ENCODE data around the gene ENO4. TPM values are rescaled to one million over a fixed set of nuclear protein-coding genes. Genes with fewer than 3 reads are reported as not detected.

The ENO4 gene
- total and polyA plus RNA-seq, 3 donors from 2014 or later: 1.8 to 9.8 (median 5.6) TPM

- intact Hi-C loops (cut with DNase I; ENCODE audit: low total_unique reads): no loop called here
- peak; percentile 30 for DNase-seq
- Histone ChIP-seq H3K36me3 (ENCODE audit: low read depth, missing control alignments) (no peaks in the 10 kb centered on the region), H3K4me1 (peaks cover 12% of the 10 kb centered on the region), H3K27me3 (no peaks in the 10 kb centered on the region), H3K4me3 (peak overlapping the region; percentile 73 to 74), H3K27ac (peak overlapping the region; percentile 48 to 60), H3K9me3 (no peaks in the 10 kb centered on the region)
- WGBS, 2 donors: 1% methylated on average over 20 to 23 of the region's 23 CpGs
- TF ChIP-seq CTCF (IDR thresholded peaks at IDR 0.05) (no peak), POLR2A (IDR thresholded peaks at IDR 0.05) (no peak)
These were observed 403 bp upstream of the ENO4 start for GRCh38 chr10:116848944-116849247.

- no peaks in the 10 kb centered on the region for H3K9me3 ChIP-seq
- intact Hi-C loops (cut with DNase I; ENCODE audit: low total_unique reads): no loop called here
- H3K4me3 ChIP-seq: peak overlapping the region; percentile 73 to 74
- H3K27me3 ChIP-seq: no peaks in the 10 kb centered on the region
- peaks cover 12% of the 10 kb centered on the region for H3K4me1 ChIP-seq
- H3K27ac ChIP-seq: peak overlapping the region; percentile 48 to 60
- H3K36me3 ChIP-seq (ENCODE audit: low read depth, missing control alignments): no peaks in the 10 kb centered on the region
- TF ChIP-seq CTCF (IDR thresholded peaks at IDR 0.05) (no peak), POLR2A (IDR thresholded peaks at IDR 0.05) (no peak)
- no peak for DNase-seq
- WGBS, 2 donors: 20 to 31% methylated on average over 9 to 10 of the region's 10 CpGs
These were observed 836 bp downstream of the ENO4 start for GRCh38 chr10:116850058-116850611.

GRCh38 chr10:116852246-116852645 is 2.9 kb downstream of the ENO4 start:
- H3K4me1 ChIP-seq: peaks cover 12% of the 10 kb centered on the region
- no peak for TF ChIP-seq POLR2A (IDR thresholded peaks at IDR 0.05)
- TF ChIP-seq CTCF (IDR thresholded peaks at IDR 0.05): no peak
- 82 to 85% methylated on average over 1 of the region's 1 CpG for WGBS, 2 donors
- no peak for DNase-seq
- intact Hi-C loops (cut with DNase I; ENCODE audit: low total_unique reads): no loop called here
- H3K27me3 ChIP-seq: no peaks in the 10 kb centered on the region
- no peaks in the 10 kb centered on the region for H3K36me3 ChIP-seq (ENCODE audit: low read depth, missing control alignments)
- H3K9me3 ChIP-seq: no peaks in the 10 kb centered on the region
- no peak overlapping the region for H3K4me3 ChIP-seq
- H3K27ac ChIP-seq: no peak overlapping the region

GRCh38 chr10:116853287-116853686 is 4.0 kb downstream of the ENO4 start:
- 91 to 93% methylated on average over 4 of the region's 4 CpGs for WGBS, 2 donors
- no peak overlapping the region for H3K4me3 ChIP-seq
- no peaks in the 10 kb centered on the region for H3K27me3 ChIP-seq
- no peak for DNase-seq
- no peaks in the 10 kb centered on the region for H3K9me3 ChIP-seq
- TF ChIP-seq CTCF (IDR thresholded peaks at IDR 0.05): no peak
- TF ChIP-seq POLR2A (IDR thresholded peaks at IDR 0.05): no peak
- H3K36me3 ChIP-seq (ENCODE audit: low read depth, missing control alignments): no peaks in the 10 kb centered on the region
- intact Hi-C loops (cut with DNase I; ENCODE audit: low total_unique reads): no loop called here
- H3K27ac ChIP-seq: no peak overlapping the region
- peaks cover 10% of the 10 kb centered on the region for H3K4me1 ChIP-seq

GRCh38 chr10:116853701-116854100 is 4.4 kb downstream of the ENO4 start:
- intact Hi-C loops (cut with DNase I; ENCODE audit: low total_unique reads): no loop called here
- 81 to 94% methylated on average over 4 of the region's 4 CpGs for WGBS, 2 donors

More at GRCh38 chr10:116853701-116854100, 4.4 kb downstream of the ENO4 start:
- no peak overlapping the region for H3K27ac ChIP-seq
- no peaks in the 10 kb centered on the region for H3K36me3 ChIP-seq (ENCODE audit: low read depth, missing control alignments)
- H3K9me3 ChIP-seq: no peaks in the 10 kb centered on the region
- H3K4me1 ChIP-seq: peaks cover 6% of the 10 kb centered on the region
- H3K27me3 ChIP-seq: no peaks in the 10 kb centered on the region
- TF ChIP-seq POLR2A (IDR thresholded peaks at IDR 0.05) (no peak), CTCF (IDR thresholded peaks at IDR 0.05) (no peak)
- no peak overlapping the region for H3K4me3 ChIP-seq
- DNase-seq: no peak

All from testis (tissue), 3 donors.